Cerebellar nuclear complex (tissue), 1 donor: ENCODE results near the gene KCNK17.

Source experiments
- DNase-seq, 2 experiments: peaks; one replicate each; lab custom pipeline; 2025; lab: John Stamatoyannopoulos, UW

KCNK17 gene

GRCh38 chr6:39338397-39338796 is 24.2 kb upstream of the KCNK17 start:
- no peak for DNase-seq

GRCh38 chr6:39335780-39336545 is 21.7 kb upstream of the KCNK17 start:
- DNase-seq: no peak

GRCh38 chr6:39333644-39334438 is 19.6 kb upstream of the KCNK17 start:
- no peak for DNase-seq

GRCh38 chr6:39330476-39330875 is 16.3 kb upstream of the KCNK17 start:
- DNase-seq: no peak

- DNase-seq: no peak
Measured at GRCh38 chr6:39330057-39330456, 15.8 kb upstream of the KCNK17 start.

- no peak for DNase-seq
Measured at GRCh38 chr6:39328066-39328465, 13.8 kb upstream of the KCNK17 start.

- DNase-seq: no peak
Measured at GRCh38 chr6:39327507-39327906, 13.3 kb upstream of the KCNK17 start.

- DNase-seq: no peak
Measured at GRCh38 chr6:39322306-39322850, 8.2 kb upstream of the KCNK17 start, which contains the start of gene KCNK16. KCNK16 (minus strand) TSS chr6:39322702; CDS start chr6:39322540, 162 bp downstream.

GRCh38 chr6:39321761-39322160 is 7.5 kb upstream of the KCNK17 start:
- DNase-seq: no peak

GRCh38 chr6:39320363-39320984 is 6.3 kb upstream of the KCNK17 start:
- no peak for DNase-seq

- DNase-seq: no peak
Measured at GRCh38 chr6:39319621-39320362, 5.6 kb upstream of the KCNK17 start.

- DNase-seq: no peak
Measured at GRCh38 chr6:39317256-39317655, 3.0 kb upstream of the KCNK17 start.

GRCh38 chr6:39313526-39314272 is 520 bp downstream of the KCNK17 start:
- no peak for DNase-seq

GRCh38 chr6:39312912-39313525 is 1.2 kb downstream of the KCNK17 start:
- no peak for DNase-seq

GRCh38 chr6:39310542-39310941 is 3.7 kb downstream of the KCNK17 start:
- DNase-seq: no peak

GRCh38 chr6:39309942-39310531 is 4.2 kb downstream of the KCNK17 start:
- DNase-seq: no peak

GRCh38 chr6:39307462-39307861 is 6.8 kb downstream of the KCNK17 start:
- no peak for DNase-seq

- no peak for DNase-seq
Measured at GRCh38 chr6:39304951-39305350, 9.3 kb downstream of the KCNK17 start.

- no peak for DNase-seq
Measured at GRCh38 chr6:39303425-39304153, 10.6 kb downstream of the KCNK17 start.
